Caco-2 (cell line): ENCODE results near the gene TMEM88. TPM values are rescaled to one million over a fixed set of nuclear protein-coding genes. Genes with fewer than 3 reads are reported as not detected.

Experiments
- BruUV-seq: library from RNA; stranded (reverse); fragments of 400-500 nt; replicated peaks from 2 replicates; lab custom pipeline; 2021; lab: Mats Ljungman, UMichigan
- CTCF ChIA-PET: fragments of 300-600 bp; sonication (Branson Sonifier 250); formaldehyde crosslinking; loops from one replicate; lab custom pipeline; 2022; ENCODE audit warnings: antibody characterized with exemption; lab: Charles Lee
- POLR2A ChIA-PET: fragments of 300-600 bp; sonication (Branson Sonifier 250); formaldehyde crosslinking; loops from one replicate; lab custom pipeline; 2022; ENCODE audit warnings: antibody characterized with exemption; lab: Charles Lee
- DNase-seq, 2 experiments: peaks; one replicate each; pipeline versions ENCODE4 v3.0.0 to v3.0.0-alpha.2; 2020 to 2022
- H3K27me3 ChIP-seq: replicated peaks from 2 replicates; pipeline ENCODE4 v1.6.0; 2011; ENCODE audit warnings: low read length; ENCODE audit not compliant: control insufficient read depth, insufficient read depth
- H3K36me3 ChIP-seq: 2 replicates; pipeline ENCODE4 v1.5.1; 2011; ENCODE audit warnings: low read length; ENCODE audit not compliant: control insufficient read depth, insufficient read depth
- H3K4me1 ChIP-seq: fragments of 250-450 bp; sonication (Bioruptor Pico); 2 replicates; pipeline ENCODE4 v1.5.1; 2020; ENCODE audit warnings: mild to moderate bottlenecking
- H3K4me3 ChIP-seq: 2 replicates; pipeline ENCODE4 v1.5.1; 2011; ENCODE audit warnings: low read depth, mild to moderate bottlenecking, control low read depth, low read length
- H3K9me3 ChIP-seq: fragments of 250-450 bp; sonication (Bioruptor Pico); 2 replicates; pipeline ENCODE4 v1.5.1; 2020; ENCODE audit warnings: mild to moderate bottlenecking, moderate library complexity
- H3K27ac Mint-ChIP-seq: one replicate; pipeline ENCODE4 v1.8.0; 2022; ENCODE audit warnings: mixed read lengths; ENCODE audit not compliant: unreplicated experiment
- H3K27me3 Mint-ChIP-seq: one replicate; pipeline ENCODE4 v1.8.0; 2022; ENCODE audit warnings: mixed read lengths; ENCODE audit not compliant: insufficient read depth, unreplicated experiment
- H3K36me3 Mint-ChIP-seq: one replicate; pipeline ENCODE4 v1.8.0; 2022; ENCODE audit warnings: mild to moderate bottlenecking, mixed read lengths; ENCODE audit not compliant: insufficient read depth, unreplicated experiment
- H3K4me1 Mint-ChIP-seq: one replicate; pipeline ENCODE4 v1.8.0; 2022; ENCODE audit warnings: low read depth, mixed read lengths; ENCODE audit not compliant: unreplicated experiment
- H3K4me3 Mint-ChIP-seq: one replicate; pipeline ENCODE4 v1.8.0; 2022; ENCODE audit warnings: mild to moderate bottlenecking, moderate library complexity, mixed read lengths; ENCODE audit not compliant: unreplicated experiment
- H3K9me3 Mint-ChIP-seq: one replicate; pipeline ENCODE4 v1.8.0; 2022; ENCODE audit warnings: mixed read lengths; ENCODE audit not compliant: unreplicated experiment
- CTCF ChIP-seq, 2 experiments: fragments of 200-600 bp in 1 of 2; IDR thresholded peaks; 1 replicate in 1 of 2; 2 replicates in 1 of 2; pipeline versions ENCODE4 v1.5.1 to v1.8.0; 2011 to 2022; ENCODE audit warnings: antibody characterized with exemption in 1 of 2, control low read depth in 1 of 2, inconsistent platforms in 1 of 2, low read depth in 1 of 2, low read length in 1 of 2, mild to moderate bottlenecking in 1 of 2, moderate library complexity in 1 of 2; ENCODE audit not compliant: insufficient read depth in 1 of 2, severe bottlenecking in 1 of 2, unreplicated experiment in 1 of 2
- intact Hi-C: fragments of 100-400 bp; cut with micrococcal nuclease; formaldehyde crosslinking; loops from one replicate; pipeline ENCODE4 v1.10.0; 2022; ENCODE audit not compliant: unreplicated experiment
- total RNA-seq: library from RNA; stranded (reverse); gene quantifications from 2 replicates; pipeline ENCODE4 v1.2.3, GENCODE V29; 2022

TMEM88 gene
- total RNA-seq, 1 experiment from 2014 or later = 2.5 TPM

- intact Hi-C loops = no loop called here
- ChIA-PET CTCF (no interaction called here), POLR2A (no interaction called here)
- peaks cover 74% of the 10 kb centered on the region for H3K36me3 Mint-ChIP-seq
- H3K4me1 Mint-ChIP-seq = no peaks in the 10 kb centered on the region
- no peaks in the 10 kb centered on the region for H3K9me3 Mint-ChIP-seq
- BruUV-seq = no TSS peak
- H3K27ac Mint-ChIP-seq = no peak overlapping the region
- DNase-seq = no peak
- TF ChIP-seq CTCF (IDR thresholded peaks at IDR 0.05; ENCODE audit: insufficient read depth in 1 of 2, low read depth in 1 of 2, low read length in 1 of 2, severe bottlenecking in 1 of 2, unreplicated experiment in 1 of 2) = no peak
- Histone ChIP-seq H3K4me1 (no peaks in the 10 kb centered on the region; the same call in 1 of the 2 replicates), H3K36me3 (no peaks in the 10 kb centered on the region; the same call in none of the 2 replicates), H3K4me3 (no peak overlapping the region), H3K27me3 (no peaks in the 10 kb centered on the region), H3K9me3 (no peaks in the 10 kb centered on the region)
- no peak overlapping the region for H3K4me3 Mint-ChIP-seq
- H3K27me3 Mint-ChIP-seq = no peaks in the 10 kb centered on the region
Measured at GRCh38 chr17:7848131-7848579, 6.7 kb upstream of the TMEM88 start.

- no peaks in the 10 kb centered on the region for H3K9me3 Mint-ChIP-seq
- Histone ChIP-seq H3K36me3 (no peaks in the 10 kb centered on the region; the same call in none of the 2 replicates), H3K27me3 (no peaks in the 10 kb centered on the region), H3K4me3 (no peak overlapping the region), H3K9me3 (no peaks in the 10 kb centered on the region), H3K4me1 (no peaks in the 10 kb centered on the region; the same call in 1 of the 2 replicates)
- DNase-seq = no peak
- POLR2A ChIA-PET = no interaction called here
- no peak overlapping the region for H3K4me3 Mint-ChIP-seq
- peaks cover 71% of the 10 kb centered on the region for H3K36me3 Mint-ChIP-seq
- intact Hi-C loops = no loop called here
- TF ChIP-seq CTCF (IDR thresholded peaks at IDR 0.05; ENCODE audit: insufficient read depth in 1 of 2, low read depth in 1 of 2, low read length in 1 of 2, severe bottlenecking in 1 of 2, unreplicated experiment in 1 of 2) = no peak
- BruUV-seq = no TSS peak
- no peak overlapping the region for H3K27ac Mint-ChIP-seq
- H3K4me1 Mint-ChIP-seq = no peaks in the 10 kb centered on the region
- CTCF ChIA-PET = no interaction called here
- no peaks in the 10 kb centered on the region for H3K27me3 Mint-ChIP-seq
Measured at GRCh38 chr17:7848739-7849129, 6.1 kb upstream of the TMEM88 start.

GRCh38 chr17:7849130-7849750 is 5.6 kb upstream of the TMEM88 start:
- Histone ChIP-seq H3K4me3 (no peak overlapping the region), H3K27me3 (no peaks in the 10 kb centered on the region), H3K36me3 (no peaks in the 10 kb centered on the region; the same call in none of the 2 replicates), H3K9me3 (no peaks in the 10 kb centered on the region), H3K4me1 (no peaks in the 10 kb centered on the region; the same call in 1 of the 2 replicates)
- CTCF ChIA-PET = no interaction called here
- H3K27me3 Mint-ChIP-seq = no peaks in the 10 kb centered on the region
- no peak overlapping the region for H3K4me3 Mint-ChIP-seq
- peaks cover 72% of the 10 kb centered on the region for H3K36me3 Mint-ChIP-seq
- intact Hi-C loops = no loop called here
- DNase-seq = no peak
- POLR2A ChIA-PET = no interaction called here
- no TSS peak for BruUV-seq
- no peaks in the 10 kb centered on the region for H3K4me1 Mint-ChIP-seq
- no peak for TF ChIP-seq CTCF (IDR thresholded peaks at IDR 0.05; ENCODE audit: insufficient read depth in 1 of 2, low read depth in 1 of 2, low read length in 1 of 2, severe bottlenecking in 1 of 2, unreplicated experiment in 1 of 2)
- no peak overlapping the region for H3K27ac Mint-ChIP-seq
- no peaks in the 10 kb centered on the region for H3K9me3 Mint-ChIP-seq
